Islet precursor cell (in vitro differentiated cells): ENCODE measurements around the gene AVL9.
"Not testable (repeated sequence)": the region's sequence is repeated elsewhere in the genome, so short reads cannot be mapped to it uniquely, and the experiment has no call there.

Experiments
- DNase-seq: peaks from one replicate; pipeline ENCODE4 v3.0.0-alpha.2; 2018

Gene AVL9

GRCh38 chr7:32496052-32496813 lies 944 bp downstream of the AVL9 start:
- DNase-seq: no peak

GRCh38 chr7:32499755-32500154 lies 4.5 kb downstream of the AVL9 start:
- DNase-seq: not testable (repeated sequence)

- not testable (repeated sequence) for DNase-seq
These were observed 4.9 kb downstream of the AVL9 start for GRCh38 chr7:32500216-32500615.

- DNase-seq: no peak
These were observed 5.6 kb downstream of the AVL9 start for GRCh38 chr7:32500922-32501341.

- DNase-seq: no peak
These were observed 6.2 kb downstream of the AVL9 start for GRCh38 chr7:32501522-32501921.

- no peak for DNase-seq
These were observed 7.4 kb downstream of the AVL9 start for GRCh38 chr7:32502728-32503127.

- DNase-seq: no peak
These were observed 11.2 kb downstream of the AVL9 start for GRCh38 chr7:32506266-32507054.

- DNase-seq: no peak
These were observed 12.1 kb downstream of the AVL9 start for GRCh38 chr7:32507414-32507813.

- no peak for DNase-seq
These were observed 16.5 kb downstream of the AVL9 start for GRCh38 chr7:32511791-32512190.

GRCh38 chr7:32513210-32513609 lies 17.9 kb downstream of the AVL9 start:
- no peak for DNase-seq

GRCh38 chr7:32515890-32516550 lies 20.7 kb downstream of the AVL9 start:
- no peak for DNase-seq

GRCh38 chr7:32516551-32517100 lies 21.3 kb downstream of the AVL9 start:
- no peak for DNase-seq

- no peak for DNase-seq
These were observed 23.3 kb downstream of the AVL9 start for GRCh38 chr7:32518534-32519140.

- DNase-seq: no peak
These were observed 24.5 kb downstream of the AVL9 start for GRCh38 chr7:32519763-32520162.

- no peak for DNase-seq
These were observed 27.6 kb downstream of the AVL9 start for GRCh38 chr7:32522746-32523530.

GRCh38 chr7:32524631-32525030 lies 29.3 kb downstream of the AVL9 start:
- no peak for DNase-seq

- no peak for DNase-seq
These were observed 30.6 kb downstream of the AVL9 start for GRCh38 chr7:32525839-32526238.

- no peak for DNase-seq
These were observed 36.1 kb downstream of the AVL9 start for GRCh38 chr7:32531402-32531801.

GRCh38 chr7:32532086-32532485 lies 36.8 kb downstream of the AVL9 start:
- no peak for DNase-seq

- no peak for DNase-seq
These were observed 37.4 kb downstream of the AVL9 start for GRCh38 chr7:32532716-32533115.

- no peak for DNase-seq
These were observed 38.2 kb downstream of the AVL9 start for GRCh38 chr7:32533276-32534029.
